ENCODE data around the gene DNAJC21.
"Not testable (repeated sequence)": the region's sequence is repeated elsewhere in the genome, so short reads cannot be mapped to it uniquely, and the experiment has no call there.

DNAJC21 gene

DNA sequence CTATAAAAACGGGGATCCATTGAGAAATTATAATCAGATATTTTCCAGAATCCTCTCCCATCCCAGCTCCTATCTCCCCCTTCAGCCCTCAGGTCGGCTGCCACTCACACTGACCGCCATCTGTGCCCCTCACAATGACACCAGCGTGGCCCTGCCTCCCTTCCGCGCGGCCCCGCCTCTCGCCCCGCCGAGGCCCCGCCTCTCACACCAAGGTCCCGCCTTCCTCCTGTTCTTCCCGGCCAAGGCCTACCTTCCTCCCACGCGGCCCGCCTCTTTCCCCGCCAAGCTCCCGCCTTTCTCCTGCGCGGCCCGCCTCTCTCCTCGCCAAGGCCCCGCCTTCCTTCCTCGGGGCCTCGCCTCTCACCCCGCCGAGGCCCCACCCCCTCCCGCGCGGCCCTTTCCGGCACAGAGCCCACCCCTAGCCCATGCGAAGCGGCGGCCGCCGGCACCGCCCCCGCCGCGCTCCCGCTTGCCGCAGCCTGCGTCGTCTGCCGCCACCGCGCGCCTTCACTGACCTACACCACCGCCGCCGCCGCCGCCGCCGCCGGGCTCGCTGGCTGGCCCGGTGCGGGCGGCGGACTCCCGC, at the start of gene DNAJC21:
Gene DNAJC21, plus strand, starts transcription at position 426 of the 586 bp plus-strand sequence. CDS start 261 bp downstream, outside the sequence.
- peak; percentile 97 for DNase-seq

DNA sequence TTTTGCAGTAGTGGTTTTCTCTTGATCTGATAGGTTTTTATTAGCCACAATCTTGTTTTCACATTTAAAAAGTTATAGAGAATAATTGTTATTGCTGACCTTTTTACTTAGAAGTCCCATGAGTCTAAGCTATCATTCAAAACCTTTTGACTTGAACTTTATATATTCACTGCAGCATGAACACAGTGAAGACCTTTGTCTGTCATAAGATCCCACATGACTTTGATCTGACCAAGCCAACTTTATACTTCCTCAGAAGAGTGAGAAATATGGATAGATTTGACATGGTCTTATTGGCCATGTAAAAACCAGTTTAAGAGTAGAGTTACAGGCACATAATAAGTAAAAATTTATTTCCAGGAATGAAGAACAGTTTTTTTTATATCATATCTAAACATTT, 48.1 kb upstream of the DNAJC21 start:
- DNase-seq: no peak

DNA sequence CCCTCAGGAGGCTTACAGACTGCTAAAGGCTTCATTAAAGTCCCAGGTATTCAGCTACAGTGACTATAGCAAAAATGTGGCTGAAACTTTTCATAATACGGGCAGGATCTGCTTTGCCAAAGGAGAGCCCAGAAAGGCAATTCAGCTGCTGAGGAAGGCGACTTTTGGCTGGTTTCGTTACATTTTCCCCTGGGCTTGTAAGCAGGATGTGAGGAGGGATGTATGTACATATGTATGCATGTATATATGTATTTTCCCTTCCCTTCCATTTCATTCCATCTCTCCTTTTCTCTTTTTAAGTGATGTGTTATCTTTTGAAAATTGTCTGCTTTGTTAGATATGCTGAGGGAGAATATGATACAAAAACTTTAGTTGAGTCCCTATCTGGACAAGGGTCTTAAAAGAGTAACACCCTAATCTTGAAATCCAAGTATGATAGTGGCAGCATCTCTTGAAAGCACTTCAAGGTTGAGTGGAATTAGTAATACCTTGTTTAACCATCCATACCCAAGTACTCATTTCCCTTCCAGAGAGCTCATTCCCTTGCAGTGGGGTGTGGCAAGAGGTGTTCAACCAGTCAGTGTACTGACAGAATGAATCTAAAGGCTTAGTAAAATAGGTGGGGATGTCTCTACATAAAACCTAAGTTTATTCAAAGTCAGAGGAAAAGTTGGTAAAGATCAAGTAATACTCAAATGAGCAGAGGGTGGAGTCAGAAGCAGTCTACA, 42.8 kb upstream of the DNAJC21 start:
- no peak for DNase-seq

DNA sequence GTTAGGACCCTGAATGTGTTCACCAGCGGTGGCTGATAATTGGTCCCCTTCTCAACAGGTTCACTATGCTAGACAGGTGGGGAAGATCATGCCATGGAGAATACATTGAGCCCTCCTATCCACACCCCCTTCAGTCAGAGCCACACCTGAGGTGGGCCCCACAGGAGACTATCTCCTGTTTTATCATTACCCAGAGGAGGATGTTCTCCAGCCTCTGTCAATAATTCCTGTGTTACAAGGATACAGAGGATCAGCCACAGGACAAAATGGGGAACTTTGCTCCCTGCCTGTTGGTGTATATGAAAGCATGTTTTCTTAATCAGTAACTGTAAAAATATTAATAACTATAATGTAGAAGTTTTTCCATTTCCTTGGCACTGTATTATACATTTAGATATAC, 40.0 kb upstream of the DNAJC21 start:
- DNase-seq: no peak

DNA sequence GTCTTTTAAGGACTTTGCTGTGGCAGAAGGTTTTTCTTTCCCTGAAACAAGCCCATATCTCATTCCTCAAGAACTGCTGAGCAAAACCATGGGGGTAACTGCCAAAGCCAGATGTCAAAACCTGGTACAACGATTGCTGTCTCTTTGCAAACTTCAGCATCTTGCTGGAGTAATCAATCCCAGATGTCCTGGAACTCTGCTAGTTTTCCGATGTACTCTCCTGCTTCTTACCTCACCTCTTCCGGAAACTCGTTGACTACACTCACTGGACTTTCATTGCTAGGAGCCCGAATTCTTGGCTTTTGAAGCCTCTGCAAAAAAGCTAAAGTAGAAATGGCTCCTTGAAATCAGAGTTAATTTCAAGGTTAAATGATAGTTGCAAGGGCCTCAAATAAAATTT, 37.4 kb upstream of the DNAJC21 start:
- no peak for DNase-seq

DNA sequence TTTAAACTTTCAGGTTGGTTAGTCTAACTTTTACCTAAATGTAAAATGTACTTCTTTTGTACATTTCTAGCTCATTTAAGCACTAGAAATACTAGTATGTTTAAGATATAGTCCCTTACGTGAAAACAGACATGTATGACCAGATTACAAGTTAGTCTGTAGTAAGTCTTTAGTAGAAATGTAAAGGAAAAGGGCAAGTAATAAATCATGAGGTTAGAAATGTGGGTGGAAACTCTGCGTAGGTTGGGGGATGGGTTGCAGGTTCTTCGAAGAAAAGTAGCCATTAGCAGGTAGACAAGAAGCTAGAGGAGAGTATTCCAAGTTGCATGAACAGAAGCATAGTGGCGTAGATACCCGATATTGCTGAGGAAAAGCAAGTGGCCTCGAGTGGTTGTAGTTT, 36.9 kb upstream of the DNAJC21 start:
- DNase-seq: no peak

DNA sequence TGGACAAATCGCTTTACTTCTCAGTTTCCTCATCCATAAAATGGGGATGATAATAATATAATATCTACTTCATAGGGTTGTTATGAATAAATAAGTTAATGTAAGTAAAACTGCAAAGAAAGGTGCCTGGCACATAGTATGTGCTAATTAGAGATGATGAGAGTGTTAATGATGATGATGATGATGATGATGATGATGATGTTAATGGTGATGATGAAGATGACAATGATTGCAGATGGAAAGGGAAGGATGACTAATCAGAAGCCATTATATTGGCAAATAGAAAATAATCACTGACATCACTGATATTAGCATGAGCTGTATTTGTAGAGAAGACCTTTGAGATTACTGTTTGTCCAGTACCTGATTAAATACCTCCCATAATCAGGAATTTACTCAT, 34.6 kb upstream of the DNAJC21 start:
- no peak for DNase-seq

DNA sequence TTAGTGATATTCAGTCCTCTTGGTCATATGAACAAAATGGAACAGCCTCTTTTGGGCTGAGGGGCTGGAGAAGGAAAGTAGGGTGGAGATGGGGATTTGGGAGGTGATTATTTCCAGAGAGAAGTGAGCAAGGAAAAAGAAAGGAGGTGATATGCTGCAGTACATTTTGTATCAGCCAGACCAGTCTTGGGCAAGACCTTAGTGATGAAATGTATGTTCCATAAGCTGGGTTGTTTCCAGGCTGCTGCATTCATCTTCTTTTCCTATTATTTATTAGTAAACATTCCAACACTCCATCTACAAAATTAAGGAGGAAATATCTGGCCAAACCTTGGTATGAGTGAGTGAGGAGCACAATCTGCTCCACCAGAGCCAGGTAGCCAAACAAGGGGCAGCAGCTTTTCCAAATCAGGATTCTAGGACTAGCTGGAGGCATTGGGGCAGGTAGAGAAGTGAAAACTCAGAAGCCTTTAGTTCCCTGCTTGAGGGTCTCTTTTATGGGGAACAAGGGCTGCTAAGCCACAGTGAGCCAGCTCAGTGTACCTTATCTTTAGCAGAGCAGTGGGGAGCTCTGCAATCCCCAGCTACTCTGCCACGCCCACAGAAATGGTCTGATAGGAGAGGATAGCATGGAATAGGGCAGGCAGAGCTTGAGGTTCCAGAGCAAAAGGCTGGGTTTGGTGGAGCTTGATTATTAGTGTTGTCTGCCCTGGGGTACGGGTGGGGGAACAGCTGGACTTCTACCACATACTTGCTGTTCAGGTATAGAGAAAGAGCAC, 33.5 kb upstream of the DNAJC21 start:
- DNase-seq: no peak

DNA sequence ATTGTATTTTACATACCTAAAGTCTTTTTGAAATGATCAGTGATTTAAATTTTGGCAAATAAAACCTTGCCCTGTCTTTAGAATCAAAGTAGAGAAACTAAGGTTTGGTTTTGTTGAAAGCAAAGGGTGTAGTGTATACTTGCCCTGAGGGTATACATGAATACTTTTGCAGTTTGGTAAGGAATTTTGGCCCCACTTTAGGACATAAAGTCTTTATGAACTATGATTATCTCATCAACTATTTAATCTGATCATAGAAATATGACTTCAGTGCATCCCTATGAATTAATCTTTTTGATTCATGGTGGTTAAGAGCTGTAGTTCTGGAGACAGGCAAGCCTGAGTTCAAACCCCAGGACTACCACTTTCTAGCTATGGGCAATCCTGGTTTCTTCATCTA, 31.7 kb upstream of the DNAJC21 start:
- DNase-seq: no peak

DNA sequence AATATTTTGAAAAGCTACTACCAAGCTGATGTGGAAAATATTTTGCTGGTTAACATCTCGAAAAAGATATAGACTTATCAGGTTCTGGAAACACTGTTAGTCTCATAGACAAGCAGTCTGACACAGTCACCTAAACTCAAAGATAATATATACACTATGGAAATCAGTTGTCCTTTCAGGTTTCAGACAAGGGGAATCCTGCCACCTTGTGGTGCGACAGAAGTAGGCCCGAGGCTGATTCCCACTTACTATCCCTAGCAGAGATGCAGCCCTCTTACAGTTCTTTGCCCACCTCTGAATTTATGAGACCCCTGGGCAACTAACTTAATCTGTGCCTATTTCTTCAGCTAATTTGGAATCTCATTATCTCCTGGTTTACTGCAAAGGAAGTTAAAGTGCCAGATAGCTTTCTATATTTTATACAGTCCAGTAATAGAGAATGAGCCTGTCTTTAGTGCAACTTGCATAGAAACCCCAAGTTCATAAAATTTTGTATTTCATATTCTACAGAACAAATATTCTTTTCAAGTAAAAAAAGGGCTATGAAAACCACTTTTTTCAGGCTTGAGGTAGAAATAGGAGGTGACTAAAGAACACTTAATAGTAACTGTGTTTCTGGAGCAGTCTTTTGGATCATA, 31.0 kb upstream of the DNAJC21 start:
- DNase-seq: peak; percentile 26

DNA sequence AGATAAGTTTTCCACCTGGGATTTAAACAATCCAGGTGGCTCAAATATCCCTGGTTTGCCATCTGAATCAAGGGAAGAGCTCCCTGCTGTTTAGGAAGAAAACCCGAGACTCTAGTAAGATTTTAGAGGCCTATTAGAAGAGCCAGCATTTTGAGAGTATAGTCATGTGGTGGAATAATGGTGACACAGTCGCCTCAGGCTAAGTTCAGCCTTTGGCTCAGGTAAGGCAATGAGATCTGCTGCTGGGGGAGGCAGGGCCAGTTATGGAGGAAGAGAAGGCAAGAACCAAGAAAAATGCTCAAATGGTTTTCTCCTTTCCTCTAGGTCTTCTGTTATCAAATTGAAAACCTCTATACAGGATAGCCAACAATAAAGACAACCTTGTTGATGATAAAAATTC, 30.3 kb upstream of the DNAJC21 start:
- no peak for DNase-seq

DNA sequence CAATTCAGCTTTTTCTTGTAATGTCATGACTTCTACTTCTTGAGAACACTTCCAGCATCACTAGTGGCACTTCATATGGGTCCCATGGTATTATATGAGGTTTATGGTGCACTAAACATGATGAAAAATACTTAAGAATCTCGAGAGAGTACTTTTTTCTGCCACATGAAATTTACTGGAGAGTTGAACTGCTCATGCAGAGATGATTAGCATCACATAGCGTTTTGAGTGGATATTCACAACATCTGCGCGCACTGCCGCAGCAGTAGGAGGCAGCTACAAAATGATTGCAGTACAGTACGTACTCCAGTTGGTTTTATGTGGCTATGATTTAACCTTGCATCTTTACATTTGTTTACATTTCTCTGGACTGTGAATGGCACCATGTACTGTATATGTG, 28.7 kb upstream of the DNAJC21 start:
- no peak for DNase-seq

DNA sequence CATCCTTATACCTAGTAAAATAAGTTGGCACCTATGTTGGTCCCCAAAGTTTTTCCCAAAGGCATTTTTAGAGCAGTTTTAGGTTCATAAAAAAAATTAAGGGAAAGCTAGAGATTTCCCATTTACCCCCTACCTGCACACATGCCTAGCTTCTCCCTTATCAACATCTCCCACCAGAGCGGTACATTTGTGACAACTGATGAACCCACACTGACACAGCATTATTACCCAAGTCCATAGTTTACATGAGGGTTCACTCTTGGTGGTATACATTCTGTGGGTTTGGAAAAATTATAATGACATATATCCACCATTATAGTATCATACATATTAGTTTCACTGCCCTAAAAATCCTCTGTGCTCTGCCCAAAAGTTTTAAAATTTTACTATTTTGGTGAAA, 26.1 kb upstream of the DNAJC21 start:
- DNase-seq: no peak

DNA sequence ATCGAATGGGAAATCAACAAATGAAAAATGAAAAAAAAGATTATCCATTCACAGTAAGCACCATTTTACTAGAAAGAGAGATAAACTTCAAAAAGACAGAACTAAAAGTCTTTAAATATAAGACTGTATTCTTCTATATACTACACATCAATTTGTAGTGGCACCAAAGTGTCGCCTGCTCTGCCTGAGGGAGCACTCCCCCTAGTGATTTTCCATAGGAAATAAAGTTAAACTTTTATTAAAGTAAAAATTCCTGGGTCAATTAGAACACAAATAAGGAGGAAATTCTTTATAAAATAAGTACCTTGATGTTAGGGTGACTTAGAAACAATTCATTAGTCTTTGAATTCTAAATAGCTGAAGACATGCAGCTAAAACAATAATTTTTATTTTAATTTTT, 23.8 kb upstream of the DNAJC21 start:
- DNase-seq: no peak

DNA sequence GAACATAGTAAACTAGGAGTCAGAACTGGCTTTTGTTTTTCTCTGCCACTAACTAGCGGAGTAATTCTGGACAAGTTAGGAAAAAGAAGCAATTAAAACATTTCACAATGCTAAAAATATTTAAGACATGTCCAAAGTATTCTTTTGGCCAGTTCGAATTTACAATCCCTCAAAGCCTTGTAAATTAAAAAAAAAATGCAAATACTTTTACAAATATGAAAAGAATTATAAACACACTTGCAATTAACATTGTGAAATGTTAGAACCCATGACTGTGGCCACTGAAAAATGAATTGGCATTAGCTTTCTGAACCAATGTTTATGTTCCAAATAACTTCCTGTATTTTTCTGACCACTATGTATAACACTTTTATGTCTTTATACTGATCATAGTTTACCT, 16.3 kb upstream of the DNAJC21 start:
- DNase-seq: no peak

DNA sequence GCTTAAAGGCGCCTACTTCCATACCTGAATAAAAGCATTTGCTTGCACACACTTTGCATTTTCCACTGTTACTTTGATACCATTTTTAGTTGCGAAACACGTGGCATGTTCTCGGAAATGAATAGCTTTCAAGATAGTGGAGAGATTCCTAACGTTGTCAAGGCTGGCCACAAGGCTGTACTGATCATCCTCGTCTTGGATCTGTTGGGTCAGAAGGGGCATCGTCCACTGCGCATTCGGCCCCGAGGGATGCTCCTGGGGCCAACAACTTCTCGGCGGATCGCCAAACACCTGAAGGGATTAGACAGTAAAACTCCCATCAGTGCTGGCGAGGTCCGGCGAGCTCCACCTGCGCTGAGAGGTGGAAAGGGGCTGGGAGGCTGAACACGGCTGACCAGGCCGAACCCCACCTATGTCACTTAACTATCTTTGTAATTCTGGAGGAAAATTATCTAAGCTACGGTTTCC, 14.7 kb upstream of the DNAJC21 start:
- DNase-seq: no peak

DNA sequence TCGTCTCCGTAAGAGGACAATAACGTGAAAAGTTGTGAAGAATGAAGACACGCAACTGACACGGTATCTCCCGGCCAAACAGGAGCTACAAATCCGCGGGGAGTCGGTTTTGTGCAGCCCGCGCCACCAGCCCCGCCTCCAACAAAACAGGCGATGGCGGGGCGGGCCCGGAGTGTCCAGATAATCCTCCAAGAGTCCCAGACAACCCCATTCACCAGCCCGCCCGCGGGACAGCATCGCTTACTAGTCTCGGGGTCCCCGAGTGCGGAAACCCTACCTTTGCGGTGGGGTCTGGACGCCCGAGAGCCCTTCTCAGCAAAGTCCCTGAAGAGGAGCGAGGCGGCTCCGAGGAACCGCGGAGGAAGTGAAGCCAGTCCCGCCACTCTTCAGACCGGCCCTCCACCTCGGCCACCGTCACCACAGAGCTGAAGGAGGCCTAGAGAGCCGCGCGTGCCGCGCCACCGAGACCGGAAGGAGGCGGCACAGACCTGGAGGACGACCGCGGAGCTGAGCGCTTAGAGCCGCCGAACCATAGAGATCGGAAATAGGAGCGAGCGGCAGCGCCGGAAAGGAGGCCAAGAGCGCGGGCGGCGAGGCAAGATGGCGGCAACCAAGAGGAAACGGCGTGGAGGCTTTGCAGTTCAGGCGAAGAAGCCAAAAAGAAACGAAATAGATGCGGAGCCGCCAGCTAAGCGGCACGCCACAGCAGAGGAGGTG, 14.1 kb upstream of the DNAJC21 start, which contains the start of the genes BRIX1 and RAD1:
Gene BRIX1, plus strand, starts transcription at position 573 of the 717 bp plus-strand sequence. Its CDS starts 28 bp downstream, at position 601.
Gene RAD1, minus strand, starts transcription at position 366 of the 717 bp plus-strand sequence. CDS start 612 bp downstream, outside the sequence.
- DNase-seq: peak; percentile 94

DNA sequence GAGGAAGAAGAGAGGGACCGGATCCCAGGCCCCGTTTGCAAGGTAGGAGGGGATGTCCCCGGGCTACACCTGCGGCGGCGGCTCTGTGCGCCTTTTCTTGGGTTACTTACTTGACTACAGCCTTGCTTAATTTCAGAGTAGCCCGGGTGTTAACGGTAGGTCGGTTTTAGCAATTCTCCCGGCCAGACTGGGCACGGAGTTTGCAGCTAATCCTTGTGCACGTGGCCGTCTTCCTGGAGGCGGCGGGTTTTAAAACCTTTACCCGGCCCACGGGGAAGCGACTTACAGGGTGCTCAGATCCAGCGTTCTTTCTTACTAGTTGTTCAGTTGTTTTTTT, 13.5 kb upstream of the DNAJC21 start:
- no peak for DNase-seq

DNA sequence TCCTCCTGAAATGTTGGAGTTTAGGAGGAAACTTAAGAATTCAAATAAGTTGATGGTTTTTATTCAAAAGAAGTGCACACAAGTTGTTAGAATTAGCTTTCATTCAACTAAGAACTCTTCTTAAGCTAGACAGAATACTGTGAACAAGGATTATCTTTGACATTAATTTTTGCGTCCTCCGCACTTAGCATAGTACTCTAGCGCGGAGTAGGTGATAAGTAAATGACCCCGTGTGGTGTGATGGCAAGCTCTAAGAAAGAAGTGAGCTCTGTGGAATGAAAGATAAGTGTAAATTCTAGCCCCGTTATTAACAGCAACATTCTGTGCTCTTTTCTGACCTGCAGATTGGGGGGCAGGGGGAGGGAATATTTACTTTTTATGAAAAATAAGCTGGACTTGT, 12.8 kb upstream of the DNAJC21 start:
- DNase-seq: no peak

DNA sequence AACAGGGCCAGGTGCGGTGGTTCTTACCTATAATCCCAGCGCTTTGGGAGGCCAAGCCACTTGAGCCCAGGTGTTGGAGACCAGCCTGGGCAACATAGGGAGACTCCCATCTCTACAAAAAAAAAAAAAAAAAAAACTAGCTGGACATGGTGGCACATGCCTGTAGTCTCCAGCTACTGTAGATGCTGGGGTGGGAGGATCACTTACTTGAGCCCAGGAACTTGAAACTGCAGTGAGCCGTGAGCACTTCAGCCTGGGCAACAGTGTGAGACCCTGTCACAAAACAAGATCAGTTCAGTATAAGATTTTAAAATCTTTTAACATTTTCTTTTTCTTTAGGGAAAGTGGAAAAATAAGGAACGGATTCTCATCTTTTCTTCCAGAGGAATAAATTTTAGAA, 11.3 kb upstream of the DNAJC21 start:
- DNase-seq: no peak

DNA sequence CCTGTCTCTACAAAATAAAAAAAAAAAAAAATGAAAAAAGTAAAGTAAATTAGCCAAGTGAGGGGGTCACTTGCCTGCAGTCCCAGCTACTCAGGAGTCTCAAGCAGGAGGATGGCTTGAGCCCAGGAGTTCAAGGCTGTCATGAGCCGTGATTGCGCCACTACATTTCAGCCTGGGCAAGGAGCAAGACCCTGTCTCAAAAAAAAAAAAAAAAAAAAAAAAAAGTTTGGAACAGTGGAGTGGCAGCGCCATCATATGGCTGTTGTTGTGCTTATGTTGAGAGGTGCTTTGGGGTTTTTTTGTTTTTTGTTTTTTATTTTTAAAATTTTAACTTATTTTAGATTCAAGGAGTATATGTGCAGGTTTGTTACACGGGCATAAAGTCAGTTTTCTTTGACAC, 10.3 kb upstream of the DNAJC21 start:
- no peak for DNase-seq

DNA sequence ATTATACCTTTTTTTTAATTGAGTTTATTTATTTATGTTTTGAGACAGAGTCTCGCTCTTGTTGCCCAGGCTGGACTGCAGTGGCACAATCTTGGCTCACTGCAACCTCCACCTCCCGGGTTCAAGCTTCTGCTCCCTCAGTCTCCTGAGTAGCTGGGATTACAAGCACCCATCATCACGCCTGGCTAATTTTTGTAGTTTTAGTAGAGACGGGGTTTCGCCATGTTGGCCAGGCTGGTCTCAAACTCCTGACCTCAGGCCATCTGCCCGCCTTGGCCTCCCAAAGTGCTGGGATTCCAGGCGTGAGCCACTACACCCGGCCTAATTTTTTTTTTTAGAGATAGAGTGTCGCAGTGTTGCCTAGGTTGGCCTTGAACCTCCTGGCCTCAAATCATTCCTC, 6.1 kb upstream of the DNAJC21 start:
- not testable (repeated sequence) for DNase-seq
